Hepatocyte (in vitro differentiated cells): Measurements from ENCODE around the gene SMIM9. TPM values are rescaled to one million over a fixed set of nuclear protein-coding genes. Genes with fewer than 3 reads are reported as not detected.

Experiments used
- DNase-seq: peaks from one replicate; pipeline ENCODE4 v3.0.0-alpha.2; 2016; ENCODE audit warnings: low spot score
- H2AFZ ChIP-seq: fragments of 200-600 bp; sonication (generic); 2 replicates; pipeline ENCODE4 v1.6.0; 2016; ENCODE audit warnings: antibody characterized with exemption, mild to moderate bottlenecking
- H3K27ac ChIP-seq: fragments of 200-600 bp; sonication (generic); 2 replicates; pipeline ENCODE4 v1.5.1; 2016; ENCODE audit warnings: mild to moderate bottlenecking
- H3K27me3 ChIP-seq: fragments of 200-600 bp; sonication (generic); 2 replicates; pipeline ENCODE4 v1.6.1; 2016
- H3K36me3 ChIP-seq: fragments of 200-600 bp; sonication (generic); replicated peaks from 2 replicates; pipeline ENCODE4 v1.5.1; 2016; ENCODE audit warnings: low read depth; ENCODE audit not compliant: insufficient read depth
- H3K4me1 ChIP-seq: fragments of 200-600 bp; sonication (generic); 2 replicates; pipeline ENCODE4 v1.5.1; 2016; ENCODE audit warnings: mild to moderate bottlenecking, moderate library complexity; ENCODE audit not compliant: insufficient read depth
- H3K4me2 ChIP-seq: fragments of 200-600 bp; sonication (generic); 2 replicates; pipeline ENCODE4 v1.6.0; 2016
- H3K4me3 ChIP-seq: fragments of 200-600 bp; sonication (generic); 2 replicates; pipeline ENCODE4 v1.5.1; 2016; ENCODE audit warnings: mild to moderate bottlenecking
- H3K79me2 ChIP-seq: fragments of 200-600 bp; sonication (generic); 2 replicates; pipeline ENCODE4 v1.6.0; 2017; ENCODE audit warnings: mild to moderate bottlenecking
- H3K9me2 ChIP-seq: fragments of 200-600 bp; sonication (generic); replicated peaks from 2 replicates; pipeline ENCODE4 v1.6.0; 2017; ENCODE audit warnings: mild to moderate bottlenecking; ENCODE audit not compliant: insufficient read depth
- H3K9me3 ChIP-seq: fragments of 200-600 bp; sonication (generic); 2 replicates; pipeline ENCODE4 v1.5.1; 2016; ENCODE audit warnings: low read depth, mild to moderate bottlenecking
- H4K20me1 ChIP-seq: fragments of 200-600 bp; sonication (generic); 2 replicates; pipeline ENCODE4 v1.6.0; 2016; ENCODE audit warnings: mild to moderate bottlenecking; ENCODE audit not compliant: insufficient read depth, poor library complexity, severe bottlenecking
- CTCF ChIP-seq: fragments of 200-600 bp; sonication (generic); IDR thresholded peaks from 2 replicates; pipeline ENCODE4 v1.5.1; 2016; ENCODE audit warnings: antibody characterized with exemption, mild to moderate bottlenecking; ENCODE audit not compliant: poor library complexity
- EZH2 ChIP-seq: fragments of 200-600 bp; sonication (generic); IDR thresholded peaks from 2 replicates; pipeline ENCODE4 v1.6.1; 2016; ENCODE audit warnings: antibody characterized with exemption, mild to moderate bottlenecking, borderline replicate concordance
- EZH2phosphoT487 ChIP-seq: fragments of 200-600 bp; sonication (generic); IDR thresholded peaks from one replicate; pipeline ENCODE4 v1.6.1; 2018; ENCODE audit warnings: antibody characterized with exemption, mild to moderate bottlenecking, low read depth, moderate library complexity; ENCODE audit not compliant: unreplicated experiment, severe bottlenecking
- WGBS: methylation state at CpG from one replicate; pipeline ENCODE4 v1.1.6; 2016; ENCODE audit warnings: low lambda C conversion rate; ENCODE audit errors: missing lambda C conversion rate; 5-methylcytosine and 5-hydroxymethylcytosine counted together
- polyA plus RNA-seq: library from polyadenylated mRNA; unstranded; fragments of >200 nt; fragmentation: Nextera tagmentation; extraction: Ambion mirVana; gene quantifications from 2 replicates; pipeline ENCODE4 v1.2.1, GENCODE V29; 2016
- total RNA-seq: library from RNA; depleted of rRNA; stranded (reverse); fragments of >200 nt; gene quantifications from 2 replicates; pipeline ENCODE4 v1.2.3, GENCODE V29; 2014

Gene SMIM9
- total and polyA plus RNA-seq, 2 experiments from 2014 or later: not detected

- no peaks in the 10 kb centered on the region for H4K20me1 ChIP-seq
- no peaks in the 10 kb centered on the region for H3K9me2 ChIP-seq
- no peaks in the 10 kb centered on the region for H3K27me3 ChIP-seq
- no peaks in the 10 kb centered on the region for H3K79me2 ChIP-seq
- H3K9me3 ChIP-seq: no peaks in the 10 kb centered on the region
- H3K4me2 ChIP-seq: no peak overlapping the region
- no peak overlapping the region for H3K27ac ChIP-seq
- no peaks in the 10 kb centered on the region for H3K4me1 ChIP-seq
- H3K4me3 ChIP-seq: no peak overlapping the region
- H3K36me3 ChIP-seq: no peaks in the 10 kb centered on the region
- 87% methylated on average over 8 of the region's 8 CpGs for WGBS
- no peak for TF ChIP-seq CTCF
- TF ChIP-seq EZH2phosphoT487: no peak
- no peak for TF ChIP-seq EZH2
- no peak overlapping the region for H2AFZ ChIP-seq
- no peak for DNase-seq
These were observed 42.5 kb downstream of the SMIM9 start for GRCh38 chrX:154791939-154792338.

- no peaks in the 10 kb centered on the region for H3K9me3 ChIP-seq
- no peaks in the 10 kb centered on the region for H4K20me1 ChIP-seq
- no peak for TF ChIP-seq EZH2
- TF ChIP-seq CTCF: no peak
- no peak for TF ChIP-seq EZH2phosphoT487
- H3K27me3 ChIP-seq: no peaks in the 10 kb centered on the region
- WGBS: 66% methylated on average over 4 of the region's 4 CpGs
- H3K27ac ChIP-seq: no peak overlapping the region
- H3K4me1 ChIP-seq: no peaks in the 10 kb centered on the region
- H3K9me2 ChIP-seq: no peaks in the 10 kb centered on the region
- no peak overlapping the region for H2AFZ ChIP-seq
- no peaks in the 10 kb centered on the region for H3K36me3 ChIP-seq
- no peak overlapping the region for H3K4me2 ChIP-seq
- no peaks in the 10 kb centered on the region for H3K79me2 ChIP-seq
- DNase-seq: no peak
- no peak overlapping the region for H3K4me3 ChIP-seq
These were observed 43.0 kb downstream of the SMIM9 start for GRCh38 chrX:154791467-154791866.

GRCh38 chrX:154785716-154786115, 48.7 kb downstream of the SMIM9 start:
- Histone ChIP-seq H3K4me3 (no peak overlapping the region), H3K27me3 (no peaks in the 10 kb centered on the region), H4K20me1 (no peaks in the 10 kb centered on the region), H3K36me3 (no peaks in the 10 kb centered on the region), H3K4me2 (no peak overlapping the region), H3K4me1 (no peaks in the 10 kb centered on the region), H2AFZ (no peak overlapping the region), H3K9me3 (no peaks in the 10 kb centered on the region), H3K27ac (no peak overlapping the region), H3K9me2 (no peaks in the 10 kb centered on the region), H3K79me2 (no peaks in the 10 kb centered on the region)
- TF ChIP-seq CTCF (no peak), EZH2phosphoT487 (no peak), EZH2 (no peak)
- DNase-seq: no peak
- WGBS: 58% methylated on average over 6 of the region's 6 CpGs
